Kidney (tissue), 14 donors: ENCODE measurements around the gene PERM1. TPM values are rescaled to one million over a fixed set of nuclear protein-coding genes. Genes with fewer than 3 reads are reported as not detected.

Source experiments
- DNase-seq, 5 donors: peaks; one replicate each; pipeline ENCODE4 v3.0.0-alpha.2; 2013 to 2020
- FAIRE-seq: peaks from 2 replicates; lab custom pipeline; 2012; peaks lifted over from hg19 to GRCh38; lab: Jason Lieb, UNC
- H3K27ac ChIP-seq, 2 donors: one replicate each; pipeline ENCODE4 v1.7.0; 2013; ENCODE audit warnings: low read depth in 2 of 2, low read length in 2 of 2, inconsistent platforms in 1 of 2
- H3K27me3 ChIP-seq: one replicate; pipeline ENCODE4 v1.7.1; 2013; ENCODE audit warnings: low read length, inconsistent platforms; ENCODE audit not compliant: control insufficient read depth, insufficient read depth
- H3K36me3 ChIP-seq, 3 donors: one replicate each; pipeline versions ENCODE4 v1.7.0 to v1.7.1; 2013; ENCODE audit warnings: low read length in 3 of 3, control low read depth in 1 of 3, inconsistent platforms in 1 of 3; ENCODE audit not compliant: insufficient read depth in 3 of 3, control insufficient read depth in 2 of 3
- H3K4me1 ChIP-seq, 3 donors: one replicate each; pipeline versions ENCODE4 v1.7.0 to v1.7.1; 2013; ENCODE audit warnings: low read length in 3 of 3, inconsistent platforms in 1 of 3, low read depth in 1 of 3; ENCODE audit not compliant: control insufficient read depth in 2 of 3, insufficient read depth in 2 of 3
- H3K4me3 ChIP-seq, 3 donors: one replicate each; pipeline versions ENCODE4 v1.7.0 to v1.8.1; 2013; ENCODE audit warnings: low read length in 3 of 3, control low read depth in 1 of 3, inconsistent platforms in 1 of 3
- H3K9ac ChIP-seq, 3 donors: one replicate each; pipeline versions ENCODE4 v1.7.0 to v1.7.1; 2013; ENCODE audit warnings: low read length in 3 of 3, control low read depth in 1 of 3, inconsistent platforms in 1 of 3
- H3K9me3 ChIP-seq, 3 donors: one replicate each; pipeline versions ENCODE4 v1.7.0 to v1.7.1; 2013; ENCODE audit warnings: low read length in 3 of 3, control low read depth in 1 of 3, inconsistent platforms in 1 of 3; ENCODE audit not compliant: control insufficient read depth in 2 of 3, insufficient read depth in 1 of 3
- CTCF ChIP-seq: IDR thresholded peaks from 3 replicates; pipeline ENCODE4 v1.5.1; 2012; ENCODE audit warnings: mild to moderate bottlenecking, moderate library complexity, borderline replicate concordance; ENCODE audit not compliant: insufficient read depth; ENCODE audit errors: extremely low read depth
- intact Hi-C: fragments of 100-400 bp; cut with DNase I; formaldehyde crosslinking; loops from one replicate; pipeline ENCODE4 v1.11.1; 2022
- polyA plus RNA-seq: library from polyadenylated mRNA; stranded (reverse); fragments of 350-450 nt; fragmentation: Illumina TruSeq; extraction: RNeasy Lipid Tissue Mini Kit (QIAGEN cat#74804); gene quantifications from one replicate; pipeline ENCODE4 v1.2.3, GENCODE V29; 2014; ENCODE audit warnings: low read depth, low replicate concordance; ENCODE audit not compliant: insufficient read depth
- total RNA-seq: library from RNA; stranded (reverse); fragmentation: NEBNext Ultra II Directional; extraction: Animal tissue kit (Norgen Biotek cat#: 25700); gene quantifications from one replicate; pipeline ENCODE4 v1.2.1, GENCODE V29; 2021
- donor health status: control.
- donor health status: control.
- donor health status: control.
- donor health status: control.
- donor health status: control.
- donor health status: DM: yes; HTN: yes; CAD: no.
- donor health status: Normal renal cell carcinoma (clear cell type).

Gene PERM1
- total and polyA plus RNA-seq, 2 donors from 2014 or later: 0.25 to 0.86 TPM

- Histone ChIP-seq H3K27ac (no peak overlapping the region), H3K27me3 (no peaks in the 10 kb centered on the region), H3K9me3 (peaks cover 0 to 4% (median 0%) of the 10 kb centered on the region in 3 donors), H3K4me3 (no peak overlapping the region), H3K36me3 (peaks cover 7 to 47% (median 27%) of the 10 kb centered on the region in 3 donors), H3K4me1 (peaks cover 0 to 2% (median 0%) of the 10 kb centered on the region in 3 donors), H3K9ac (no peak overlapping the region)
- no peak for TF ChIP-seq CTCF
- no peak for DNase-seq
- FAIRE-seq: no peak
- intact Hi-C loops: no loop called here
Observed at GRCh38 chr1:952603-953002, 29.3 kb downstream of the PERM1 start.

- no peak for FAIRE-seq
- no peak overlapping the region for H3K4me3 ChIP-seq
- no peaks in the 10 kb centered on the region for H3K27me3 ChIP-seq
- peaks cover 7 to 47% (median 28%) of the 10 kb centered on the region in 3 donors for H3K36me3 ChIP-seq
- no peak for DNase-seq
- no peak overlapping the region for H3K27ac ChIP-seq
- intact Hi-C loops: no loop called here
- H3K4me1 ChIP-seq: no peaks in the 10 kb centered on the region
- TF ChIP-seq CTCF: no peak
- peaks cover 0 to 4% (median 0%) of the 10 kb centered on the region in 3 donors for H3K9me3 ChIP-seq
- no peak overlapping the region for H3K9ac ChIP-seq
Observed at GRCh38 chr1:952201-952600, 29.7 kb downstream of the PERM1 start.

- intact Hi-C loops: no loop called here
- Histone ChIP-seq H3K27me3 (no peaks in the 10 kb centered on the region), H3K27ac (no peak overlapping the region), H3K36me3 (peaks cover 7 to 47% (median 28%) of the 10 kb centered on the region in 3 donors), H3K9ac (no peak overlapping the region), H3K4me3 (no peak overlapping the region), H3K4me1 (no peaks in the 10 kb centered on the region), H3K9me3 (peaks cover 0 to 4% (median 0%) of the 10 kb centered on the region in 3 donors)
- DNase-seq: peak in 2 of 5 donors; percentile 40 to 46
- peak; percentile 16 for TF ChIP-seq CTCF
- FAIRE-seq: no peak
Observed at GRCh38 chr1:951364-951763, 30.5 kb downstream of the PERM1 start.

- Histone ChIP-seq H3K36me3 (peaks cover 7 to 47% (median 26%) of the 10 kb centered on the region in 3 donors), H3K4me1 (no peaks in the 10 kb centered on the region), H3K27me3 (no peaks in the 10 kb centered on the region), H3K9me3 (peaks cover 0 to 4% (median 0%) of the 10 kb centered on the region in 3 donors), H3K27ac (no peak overlapping the region), H3K9ac (no peak overlapping the region), H3K4me3 (no peak overlapping the region)
- no peak for TF ChIP-seq CTCF
- no peak for FAIRE-seq
- intact Hi-C loops: no loop called here
- DNase-seq: no peak
Observed at GRCh38 chr1:950881-951280, 31.0 kb downstream of the PERM1 start.
